ENCODE data around the gene GNMT.
"Not testable (repeated sequence)": the region's sequence is repeated elsewhere in the genome, so short reads cannot be mapped to it uniquely, and the experiment has no call there.

Gene GNMT

GRCh38 chr6:42938987-42939809 lies 21.4 kb upstream of the GNMT start:
- Histone ChIP-seq H3K4me3 (no peak overlapping the region), H3K9ac (ENCODE audit: insufficient read length) (no peak overlapping the region), H3K9me3 (ENCODE audit: low read depth, low read length) (no peaks in the 10 kb centered on the region), H3K36me3 (ENCODE audit: insufficient read depth, low read length) (peaks cover 30% of the 10 kb centered on the region; the same call in 1 of the 2 replicates), H3K27ac (no peak overlapping the region)
- TF ChIP-seq EZH2 (IDR thresholded peaks at IDR 0.05) (no peak), FOXP2 (optimal IDR thresholded peaks at IDR 0.05; ENCODE audit: control extremely low read depth, extremely low read length, insufficient read depth) (no peak), POLR2AphosphoS5 (IDR thresholded peaks at IDR 0.05; ENCODE audit: borderline replicate concordance, low read depth, low read length) (no peak)
- no peak for DNase-seq (ENCODE audit: low read depth, low spot score)

DNA sequence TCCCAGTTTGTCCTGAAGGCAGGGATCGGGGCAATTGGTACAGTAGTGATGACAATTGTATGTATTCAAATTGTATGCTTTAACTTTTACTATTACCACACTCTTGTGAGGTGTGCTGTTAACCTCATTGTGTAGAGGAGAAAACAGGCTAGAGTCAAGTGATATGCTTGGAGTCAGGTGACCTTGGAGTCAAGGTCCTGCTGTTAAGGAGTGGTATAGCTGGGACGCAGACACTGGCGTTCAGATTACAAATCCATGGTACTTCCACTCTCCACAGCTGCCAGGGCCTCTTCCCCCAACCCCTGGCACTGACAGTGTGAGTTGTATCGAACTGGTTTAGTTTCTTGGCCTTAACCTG lies 20.8 kb upstream of the GNMT start:
- Histone ChIP-seq H3K36me3 (ENCODE audit: insufficient read depth, low read length) (peaks cover 25% of the 10 kb centered on the region; the same call in 1 of the 2 replicates), H3K9me3 (ENCODE audit: low read depth, low read length) (no peaks in the 10 kb centered on the region), H3K4me3 (no peak overlapping the region), H3K27ac (no peak overlapping the region), H3K9ac (ENCODE audit: insufficient read length) (no peak overlapping the region)
- TF ChIP-seq POLR2AphosphoS5 (IDR thresholded peaks at IDR 0.05; ENCODE audit: borderline replicate concordance, low read depth, low read length) (no peak), EZH2 (IDR thresholded peaks at IDR 0.05) (no peak), FOXP2 (optimal IDR thresholded peaks at IDR 0.05; ENCODE audit: control extremely low read depth, extremely low read length, insufficient read depth) (no peak)
- no peak for DNase-seq (ENCODE audit: low read depth, low spot score)

DNA sequence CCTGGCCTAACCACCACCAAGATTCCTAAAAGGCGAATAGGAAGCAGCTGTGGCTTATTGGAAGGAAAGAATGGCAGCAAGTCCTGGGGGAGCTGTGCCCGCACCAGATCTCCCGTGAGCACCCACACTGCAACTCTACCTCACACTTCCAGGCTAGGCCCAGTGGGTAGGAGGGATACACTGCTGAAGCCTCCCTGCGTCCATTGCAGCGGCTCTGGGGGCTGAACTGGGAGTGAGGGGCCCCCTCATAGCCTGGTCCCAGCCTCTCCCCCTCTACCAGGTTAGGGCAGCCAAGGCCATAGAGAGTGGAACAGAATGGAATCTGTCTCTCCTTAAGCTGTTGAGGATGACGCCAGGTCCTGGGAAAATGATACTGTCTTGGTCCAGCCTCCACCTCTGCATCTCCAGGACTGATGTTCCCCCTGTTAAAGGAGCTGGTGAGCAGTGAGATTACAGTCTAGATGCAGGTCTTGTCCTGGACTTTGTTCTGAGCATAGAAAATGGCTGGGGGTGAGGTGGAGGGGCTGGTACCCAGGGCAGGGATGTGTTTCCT lies 20.0 kb upstream of the GNMT start:
- TF ChIP-seq POLR2AphosphoS5 (IDR thresholded peaks at IDR 0.05; ENCODE audit: borderline replicate concordance, low read depth, low read length) (no peak), FOXP2 (optimal IDR thresholded peaks at IDR 0.05; ENCODE audit: control extremely low read depth, extremely low read length, insufficient read depth) (no peak), EZH2 (IDR thresholded peaks at IDR 0.05) (no peak)
- H3K27ac ChIP-seq: no peak overlapping the region
- H3K9me3 ChIP-seq (ENCODE audit: low read depth, low read length): no peaks in the 10 kb centered on the region
- no peak overlapping the region for H3K4me3 ChIP-seq
- no peak for DNase-seq (ENCODE audit: low read depth, low spot score)
- no peak overlapping the region for H3K9ac ChIP-seq (ENCODE audit: insufficient read length)
- H3K36me3 ChIP-seq (ENCODE audit: insufficient read depth, low read length): peaks cover 18% of the 10 kb centered on the region; the same call in 1 of the 2 replicates

- not testable (repeated sequence) for H3K9me3 ChIP-seq (ENCODE audit: low read depth, low read length); H3K27ac ChIP-seq; H3K4me3 ChIP-seq; H3K9ac ChIP-seq (ENCODE audit: insufficient read length); DNase-seq (ENCODE audit: low read depth, low spot score)
- H3K36me3 ChIP-seq (ENCODE audit: insufficient read depth, low read length): peaks cover 11% of the 10 kb centered on the region; the same call in 1 of the 2 replicates
Measured at GRCh38 chr6:42941356-42941755, 19.2 kb upstream of the GNMT start.

DNA sequence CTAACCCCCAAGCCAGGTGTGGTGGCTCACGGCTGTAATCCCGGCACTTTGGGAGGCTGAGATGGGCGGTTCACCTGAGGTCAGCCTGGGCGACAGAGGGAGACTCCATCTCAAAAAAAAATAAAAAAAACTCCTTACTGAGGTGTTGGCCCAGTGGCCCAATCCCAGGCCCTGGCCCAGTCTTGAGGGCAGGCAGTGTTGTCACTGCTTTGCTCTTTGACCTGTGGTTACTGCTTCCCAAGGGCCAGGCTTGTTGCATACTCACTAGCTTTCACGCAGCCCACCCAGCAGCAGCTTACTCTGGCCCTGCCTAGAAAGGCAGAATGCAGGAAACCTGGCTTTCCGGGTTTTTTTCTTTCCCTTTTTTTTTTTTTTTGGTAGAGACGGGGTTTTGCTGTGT lies 18.1 kb upstream of the GNMT start:
- no peak for DNase-seq (ENCODE audit: low read depth, low spot score)
- no peak overlapping the region for H3K4me3 ChIP-seq
- H3K27ac ChIP-seq: no peak overlapping the region
- peaks cover 10% of the 10 kb centered on the region; the same call in 1 of the 2 replicates for H3K36me3 ChIP-seq (ENCODE audit: insufficient read depth, low read length)
- H3K9me3 ChIP-seq (ENCODE audit: low read depth, low read length): no peaks in the 10 kb centered on the region
- H3K9ac ChIP-seq (ENCODE audit: insufficient read length): no peak overlapping the region
- no peak for TF ChIP-seq EZH2 (IDR thresholded peaks at IDR 0.05)
- no peak for TF ChIP-seq FOXP2 (optimal IDR thresholded peaks at IDR 0.05; ENCODE audit: control extremely low read depth, extremely low read length, insufficient read depth)
- TF ChIP-seq POLR2AphosphoS5 (IDR thresholded peaks at IDR 0.05; ENCODE audit: borderline replicate concordance, low read depth, low read length): no peak

DNA sequence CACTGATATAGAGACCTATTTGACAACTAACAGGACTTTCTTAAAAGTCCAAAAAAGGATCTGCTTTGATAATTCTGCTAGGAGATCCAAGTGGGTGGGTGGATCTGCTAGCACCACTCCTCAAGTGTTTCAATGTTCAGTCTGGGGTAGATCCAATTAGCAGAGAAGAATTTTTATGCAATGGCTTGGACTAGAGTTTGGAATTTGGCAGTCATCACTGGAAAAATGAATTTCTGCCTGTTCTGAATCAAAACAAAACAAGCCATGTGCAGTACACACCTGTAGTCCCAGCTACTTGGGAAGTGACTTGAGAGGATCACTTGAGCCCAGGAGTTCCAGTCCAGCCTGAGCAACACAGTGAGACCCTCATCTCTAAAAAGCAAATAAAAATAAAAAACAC lies 12.6 kb upstream of the GNMT start:
- no peak for DNase-seq (ENCODE audit: low read depth, low spot score)
- no peak overlapping the region for H3K27ac ChIP-seq
- H3K9me3 ChIP-seq (ENCODE audit: low read depth, low read length): no peaks in the 10 kb centered on the region
- TF ChIP-seq POLR2AphosphoS5 (IDR thresholded peaks at IDR 0.05; ENCODE audit: borderline replicate concordance, low read depth, low read length): no peak
- TF ChIP-seq FOXP2 (optimal IDR thresholded peaks at IDR 0.05; ENCODE audit: control extremely low read depth, extremely low read length, insufficient read depth): no peak
- TF ChIP-seq EZH2 (IDR thresholded peaks at IDR 0.05): no peak
- H3K36me3 ChIP-seq (ENCODE audit: insufficient read depth, low read length): no peaks in the 10 kb centered on the region
- no peak overlapping the region for H3K4me3 ChIP-seq
- H3K9ac ChIP-seq (ENCODE audit: insufficient read length): no peak overlapping the region

- no peak overlapping the region for H3K4me3 ChIP-seq
- no peak overlapping the region for H3K9ac ChIP-seq (ENCODE audit: insufficient read length)
- no peak overlapping the region for H3K27ac ChIP-seq
- DNase-seq (ENCODE audit: low read depth, low spot score): no peak
- no peaks in the 10 kb centered on the region for H3K9me3 ChIP-seq (ENCODE audit: low read depth, low read length)
- H3K36me3 ChIP-seq (ENCODE audit: insufficient read depth, low read length): no peaks in the 10 kb centered on the region
- TF ChIP-seq POLR2AphosphoS5 (IDR thresholded peaks at IDR 0.05; ENCODE audit: borderline replicate concordance, low read depth, low read length) (no peak), FOXP2 (optimal IDR thresholded peaks at IDR 0.05; ENCODE audit: control extremely low read depth, extremely low read length, insufficient read depth) (no peak), EZH2 (IDR thresholded peaks at IDR 0.05) (no peak)
Measured at GRCh38 chr6:42952389-42952788, 8.2 kb upstream of the GNMT start.

DNA sequence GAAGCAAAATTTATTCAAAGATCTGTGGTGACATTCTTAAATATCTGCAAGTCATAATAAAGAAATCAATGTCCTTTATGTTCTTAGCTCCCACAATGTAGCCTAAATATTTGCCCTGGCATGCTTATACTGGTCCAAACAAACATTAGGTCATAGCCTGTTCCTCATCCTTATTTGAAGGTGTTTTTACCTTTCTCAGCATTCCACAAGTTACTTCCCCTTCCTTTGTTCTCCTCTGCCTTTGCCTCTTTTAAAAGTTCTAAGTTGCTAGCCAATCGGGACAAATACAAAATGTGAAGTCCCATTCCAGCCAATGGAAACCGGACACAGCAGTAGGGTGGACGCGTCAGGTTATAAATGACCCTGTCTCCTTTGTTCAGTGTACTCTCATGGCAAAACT lies 6.1 kb upstream of the GNMT start:
- not testable (repeated sequence) for DNase-seq (ENCODE audit: low read depth, low spot score); H3K36me3 ChIP-seq (ENCODE audit: insufficient read depth, low read length); H3K9me3 ChIP-seq (ENCODE audit: low read depth, low read length); H3K9ac ChIP-seq (ENCODE audit: insufficient read length); H3K4me3 ChIP-seq; H3K27ac ChIP-seq

- H3K4me3 ChIP-seq: no peak overlapping the region
- no peaks in the 10 kb centered on the region for H3K9me3 ChIP-seq (ENCODE audit: low read depth, low read length)
- TF ChIP-seq POLR2AphosphoS5 (IDR thresholded peaks at IDR 0.05; ENCODE audit: borderline replicate concordance, low read depth, low read length) (no peak), FOXP2 (optimal IDR thresholded peaks at IDR 0.05; ENCODE audit: control extremely low read depth, extremely low read length, insufficient read depth) (no peak), EZH2 (IDR thresholded peaks at IDR 0.05) (no peak)
- H3K27ac ChIP-seq: no peak overlapping the region
- no peaks in the 10 kb centered on the region for H3K36me3 ChIP-seq (ENCODE audit: insufficient read depth, low read length)
- DNase-seq (ENCODE audit: low read depth, low spot score): no peak
- no peak overlapping the region for H3K9ac ChIP-seq (ENCODE audit: insufficient read length)
Measured at GRCh38 chr6:42958125-42958524, 2.4 kb upstream of the GNMT start.
